GM12892 (cell line): ENCODE results near the gene IST1.

Experiments
- POLR2A ChIP-seq: IDR thresholded peaks from 2 replicates; pipeline ENCODE4 v1.6.1; 2011; ENCODE audit warnings: low read depth, low read length, control low read depth
- POLR2AphosphoS5 ChIP-seq: IDR thresholded peaks from 2 replicates; pipeline ENCODE4 v1.6.1; 2011; ENCODE audit warnings: low read depth, low read length, control low read depth
- TAF1 ChIP-seq: IDR thresholded peaks from 2 replicates; pipeline ENCODE4 v1.6.1; 2011; ENCODE audit warnings: low read depth, mild to moderate bottlenecking, control low read depth, low read length, borderline replicate concordance

GRCh38 chr16:71954699-71955195 lies 59.4 kb downstream of the IST1 start:
- TF ChIP-seq TAF1 (no peak), POLR2A (no peak), POLR2AphosphoS5 (no peak)
